B cell (primary cell): Measurements from ENCODE around the gene KCND3. TPM values are rescaled to one million over a fixed set of nuclear protein-coding genes. Genes with fewer than 3 reads are reported as not detected.

Source experiments
- ATAC-seq: fragments of 200-7000 bp; cut with Tn5 transposase; one replicate; pipeline ENCODE4 v1.10.0; 2021; ENCODE audit warnings: low read depth, mild to moderate bottlenecking, moderate number of reproducible peaks, moderate library complexity
- CTCF ChIA-PET: fragments of 350-600 bp; sonication (Branson Sonifier 250); formaldehyde crosslinking; loops from one replicate; lab custom pipeline; 2021; ENCODE audit warnings: antibody characterized with exemption, inconsistent platforms; lab: Charles Lee
- POLR2A ChIA-PET: fragments of 350-600 bp; sonication (Branson Sonifier 250); formaldehyde crosslinking; loops from one replicate; lab custom pipeline; 2021; ENCODE audit warnings: antibody characterized with exemption; lab: Charles Lee
- DNase-seq: peaks from one replicate; pipeline ENCODE4 v3.0.0; 2013
- H2AFZ ChIP-seq: 2 replicates; pipeline ENCODE4 v1.6.1; 2012; ENCODE audit warnings: mild to moderate bottlenecking, low read depth, low read length; ENCODE audit not compliant: insufficient read depth, poor library complexity, severe bottlenecking
- H3K27ac ChIP-seq, 2 donors: 1 replicate in 1 of 2; 2 replicates in 1 of 2; pipeline ENCODE4 v1.5.1; 2012 to 2013; ENCODE audit warnings: low read length in 2 of 2, mild to moderate bottlenecking in 2 of 2, moderate library complexity in 1 of 2
- H3K27me3 ChIP-seq, 4 experiments: fragments of 200-600 bp in 1 of 4; sonication (generic) in 1 of 4; replicated peaks in 1 of 4; 1 replicate in 2 of 4; 2 replicates in 2 of 4; pipeline versions ENCODE4 v1.6.1 to v1.7.0; 2013 to 2016; ENCODE audit warnings: low read length in 3 of 4, mild to moderate bottlenecking in 2 of 4, mixed read lengths in 1 of 4, moderate library complexity in 1 of 4; ENCODE audit not compliant: insufficient read depth in 4 of 4, control insufficient read depth in 3 of 4; ENCODE audit errors: control extremely low read depth in 1 of 4
- H3K36me3 ChIP-seq, 2 experiments: replicated peaks in 1 of 2; 1 replicate in 1 of 2; 2 replicates in 1 of 2; pipeline versions ENCODE4 v1.6.1 to v1.7.1; 2013; ENCODE audit warnings: low read length in 1 of 2; ENCODE audit not compliant: insufficient read depth in 2 of 2, control insufficient read depth in 1 of 2; ENCODE audit errors: control extremely low read depth in 1 of 2, extremely low read depth in 1 of 2
- H3K4me1 ChIP-seq, 2 donors: fragments of 200-600 bp in 1 of 2; sonication (generic) in 1 of 2; 1 replicate in 1 of 2; 2 replicates in 1 of 2; pipeline versions ENCODE4 v1.5.1 to v1.6.1; 2013 to 2017; ENCODE audit warnings: low read length in 2 of 2; ENCODE audit not compliant: control insufficient read depth in 2 of 2, insufficient read depth in 2 of 2
- H3K4me2 ChIP-seq: replicated peaks from 2 replicates; pipeline ENCODE3; 2012; ENCODE audit warnings: mild to moderate bottlenecking, low read depth, low read length; ENCODE audit not compliant: poor library complexity, severe bottlenecking
- H3K4me3 ChIP-seq, 5 experiments: fragments of 200-600 bp in 1 of 5; sonication (generic) in 1 of 5; 1 replicate in 3 of 5; 2 replicates in 2 of 5; pipeline versions ENCODE4 v1.5.1 to v1.7.0; 2011 to 2016; ENCODE audit warnings: low read length in 4 of 5, mild to moderate bottlenecking in 4 of 5, low read depth in 2 of 5, control low read depth in 1 of 5, moderate library complexity in 1 of 5; ENCODE audit not compliant: insufficient read depth in 1 of 5; ENCODE audit errors: control extremely low read depth in 1 of 5, extremely low read depth in 1 of 5
- H3K79me2 ChIP-seq: fragments of 200-600 bp; sonication (generic); one replicate; pipeline ENCODE4 v1.6.0; 2016; ENCODE audit warnings: low read length; ENCODE audit not compliant: control insufficient read depth, insufficient read depth
- H3K9ac ChIP-seq: fragments of 200-600 bp; sonication (generic); 2 replicates; pipeline ENCODE4 v1.6.1; 2017; ENCODE audit warnings: mild to moderate bottlenecking, low read length, moderate library complexity
- H3K9me3 ChIP-seq, 3 donors: one replicate each; pipeline versions ENCODE4 v1.6.1 to v1.7.1; 2013; ENCODE audit warnings: low read length in 2 of 3; ENCODE audit not compliant: control insufficient read depth in 2 of 3, insufficient read depth in 1 of 3; ENCODE audit errors: control extremely low read depth in 1 of 3
- H4K20me1 ChIP-seq: 2 replicates; pipeline ENCODE4 v1.6.0; 2012; ENCODE audit warnings: mild to moderate bottlenecking, low read length; ENCODE audit not compliant: insufficient read depth, control insufficient read depth, poor library complexity, severe bottlenecking
- H3K27ac Mint-ChIP-seq: one replicate; pipeline ENCODE4 v1.8.0; 2021; ENCODE audit warnings: mixed read lengths
- H3K27me3 Mint-ChIP-seq: one replicate; pipeline ENCODE4 v1.8.0; 2021; ENCODE audit warnings: mixed read lengths
- H3K4me1 Mint-ChIP-seq: one replicate; pipeline ENCODE4 v1.8.0; 2021; ENCODE audit warnings: mixed read lengths
- H3K4me3 Mint-ChIP-seq: one replicate; pipeline ENCODE4 v1.8.0; 2021; ENCODE audit warnings: mixed read lengths
- H3K9me3 Mint-ChIP-seq: one replicate; pipeline ENCODE4 v1.8.0; 2022; ENCODE audit warnings: mixed read lengths; ENCODE audit not compliant: insufficient read depth
- CTCF ChIP-seq: fragments of 200-600 bp; IDR thresholded peaks from one replicate; pipeline ENCODE4 v1.8.0; 2022; ENCODE audit warnings: antibody characterized with exemption, mild to moderate bottlenecking
- EZH2 ChIP-seq: IDR thresholded peaks from 2 replicates; pipeline ENCODE4 v1.6.1; 2012; ENCODE audit warnings: borderline replicate concordance, low read depth, mild to moderate bottlenecking, moderate library complexity, low read length; ENCODE audit not compliant: insufficient read depth, poor library complexity, severe bottlenecking
- WGBS: methylation state at CpG from one replicate; pipeline ENCODE4 v1.1.5; 2013; ENCODE audit warnings: missing lambda C conversion rate; ENCODE audit not compliant: insufficient coverage; 5-methylcytosine and 5-hydroxymethylcytosine counted together
- intact Hi-C: fragments of 100-400 bp; cut with micrococcal nuclease; formaldehyde crosslinking; loops from one replicate; pipeline ENCODE4 v1.10.0; 2022
- polyA plus RNA-seq: library from polyadenylated mRNA; depleted of rRNA; stranded (reverse); fragments of >200 nt; gene quantifications from 2 replicates; pipeline ENCODE4 v1.2.3, GENCODE V29; 2012
- total RNA-seq, 2 donors: library from RNA; stranded (reverse); fragments of 120-200 nt in 1 of 2; gene quantifications; 1 replicate in 1 of 2; 2 replicates in 1 of 2; pipeline versions ENCODE4 v1.2.3 to v1.2.4, GENCODE V29; 2013 to 2022

Gene KCND3
- total and polyA plus RNA-seq, 2 donors (not counting 1 experiment from before 2014, with no cell fraction given): 0.07 TPM; not detected in 1

- no peaks in the 10 kb centered on the region for H3K9me3 Mint-ChIP-seq
- no peaks in the 10 kb centered on the region for H3K4me1 Mint-ChIP-seq
- Histone ChIP-seq H3K9ac (no peak overlapping the region), H4K20me1 (no peaks in the 10 kb centered on the region), H3K9me3 (peaks cover 0 to 4% (median 0%) of the 10 kb centered on the region in 3 donors), H3K36me3 (no peaks in the 10 kb centered on the region), H3K4me2 (no peak overlapping the region), H3K79me2 (no peaks in the 10 kb centered on the region), H3K4me1 (no peaks in the 10 kb centered on the region), H3K27me3 (peaks cover 0 to 8% (median 2%) of the 10 kb centered on the region in 4 experiments), H3K27ac (no peak overlapping the region), H3K4me3 (no peak overlapping the region), H2AFZ (no peak overlapping the region)
- no peak for DNase-seq
- peaks cover 28% of the 10 kb centered on the region for H3K27me3 Mint-ChIP-seq
- POLR2A ChIA-PET: no interaction called here
- intact Hi-C loops: no loop called here
- ATAC-seq: no peak
- H3K4me3 Mint-ChIP-seq: no peak overlapping the region
- CTCF ChIA-PET: no interaction called here
- no peak overlapping the region for H3K27ac Mint-ChIP-seq
- TF ChIP-seq CTCF (no peak), EZH2 (no peak)
- 85% methylated on average over 11 of the region's 15 CpGs for WGBS
Observed at GRCh38 chr1:111943846-111944749, 45.4 kb downstream of the KCND3 start.

GRCh38 chr1:111943066-111943465 is 46.4 kb downstream of the KCND3 start:
- TF ChIP-seq CTCF (no peak), EZH2 (no peak)
- ATAC-seq (no peak), DNase-seq (no peak)
- Mint-ChIP-seq H3K9me3 (no peaks in the 10 kb centered on the region), H3K27ac (no peak overlapping the region), H3K27me3 (peaks cover 26% of the 10 kb centered on the region), H3K4me3 (no peak overlapping the region), H3K4me1 (no peaks in the 10 kb centered on the region)
- H3K9me3 ChIP-seq: peaks cover 0 to 2% (median 0%) of the 10 kb centered on the region in 3 donors
- no peaks in the 10 kb centered on the region for H3K79me2 ChIP-seq
- H3K36me3 ChIP-seq: no peaks in the 10 kb centered on the region
- H2AFZ ChIP-seq: no peak overlapping the region
- CTCF ChIA-PET: no interaction called here
- no peak overlapping the region for H3K27ac ChIP-seq
- H3K4me2 ChIP-seq: no peak overlapping the region
- no peaks in the 10 kb centered on the region for H3K4me1 ChIP-seq
- no peaks in the 10 kb centered on the region for H4K20me1 ChIP-seq
- intact Hi-C loops: no loop called here
- WGBS: 85% methylated on average over 3 of the region's 4 CpGs
- POLR2A ChIA-PET: no interaction called here
- no peak overlapping the region for H3K9ac ChIP-seq
- H3K27me3 ChIP-seq: peaks cover 0 to 8% (median 2%) of the 10 kb centered on the region in 4 experiments
- H3K4me3 ChIP-seq: no peak overlapping the region
